ENCODE results near the gene CFAP52. TPM values are rescaled to one million over a fixed set of nuclear protein-coding genes. Genes with fewer than 3 reads are reported as not detected.
A peak's percentile ranks its signal among the peaks of the same experiment; 100 is the strongest.

CFAP52 gene
- total RNA-seq, 1 donor from 2014 or later, result 11.0 TPM

GRCh38 chr17:9676084-9676483 is 99.6 kb downstream of the CFAP52 start:
- Histone ChIP-seq H3K4me1 (no peaks in the 10 kb centered on the region), H3K27ac (no peak overlapping the region), H3K36me3 (no peaks in the 10 kb centered on the region), H3K4me3 (no peak overlapping the region), H3K27me3 (ENCODE audit: low read depth) (no peaks in the 10 kb centered on the region), H3K9me3 (peaks cover 11% of the 10 kb centered on the region)
- TF ChIP-seq, protein P1, sequence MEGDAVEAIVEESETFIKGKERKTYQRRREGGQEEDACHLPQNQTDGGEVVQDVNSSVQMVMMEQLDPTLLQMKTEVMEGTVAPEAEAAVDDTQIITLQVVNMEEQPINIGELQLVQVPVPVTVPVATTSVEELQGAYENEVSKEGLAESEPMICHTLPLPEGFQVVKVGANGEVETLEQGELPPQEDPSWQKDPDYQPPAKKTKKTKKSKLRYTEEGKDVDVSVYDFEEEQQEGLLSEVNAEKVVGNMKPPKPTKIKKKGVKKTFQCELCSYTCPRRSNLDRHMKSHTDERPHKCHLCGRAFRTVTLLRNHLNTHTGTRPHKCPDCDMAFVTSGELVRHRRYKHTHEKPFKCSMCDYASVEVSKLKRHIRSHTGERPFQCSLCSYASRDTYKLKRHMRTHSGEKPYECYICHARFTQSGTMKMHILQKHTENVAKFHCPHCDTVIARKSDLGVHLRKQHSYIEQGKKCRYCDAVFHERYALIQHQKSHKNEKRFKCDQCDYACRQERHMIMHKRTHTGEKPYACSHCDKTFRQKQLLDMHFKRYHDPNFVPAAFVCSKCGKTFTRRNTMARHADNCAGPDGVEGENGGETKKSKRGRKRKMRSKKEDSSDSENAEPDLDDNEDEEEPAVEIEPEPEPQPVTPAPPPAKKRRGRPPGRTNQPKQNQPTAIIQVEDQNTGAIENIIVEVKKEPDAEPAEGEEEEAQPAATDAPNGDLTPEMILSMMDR (IDR thresholded peaks at IDR 0.05), result peak; percentile 23
- intact Hi-C loops (cut with DNase I), result no loop called here
- no peak for DNase-seq
- ATAC-seq, result no peak

GRCh38 chr17:9676820-9677310 is 100.4 kb downstream of the CFAP52 start:
- no peaks in the 10 kb centered on the region for H3K27me3 ChIP-seq (ENCODE audit: low read depth)
- peaks cover 11% of the 10 kb centered on the region for H3K9me3 ChIP-seq
- no peak for ATAC-seq
- H3K4me3 ChIP-seq, result no peak overlapping the region
- TF ChIP-seq, protein P1 (IDR thresholded peaks at IDR 0.05), result no peak
- no peak overlapping the region for H3K27ac ChIP-seq
- no peak for DNase-seq
- intact Hi-C loops (cut with DNase I), result no loop called here
- H3K4me1 ChIP-seq, result no peaks in the 10 kb centered on the region
- peaks cover 3% of the 10 kb centered on the region for H3K36me3 ChIP-seq

- peaks cover 11% of the 10 kb centered on the region for H3K9me3 ChIP-seq
- H3K4me1 ChIP-seq, result no peaks in the 10 kb centered on the region
- DNase-seq (no peak), ATAC-seq (no peak)
- no peak overlapping the region for H3K27ac ChIP-seq
- intact Hi-C loops (cut with DNase I), result no loop called here
- TF ChIP-seq, protein P1 (IDR thresholded peaks at IDR 0.05), result no peak
- H3K27me3 ChIP-seq (ENCODE audit: low read depth), result no peaks in the 10 kb centered on the region
- H3K36me3 ChIP-seq, result peaks cover 8% of the 10 kb centered on the region
- H3K4me3 ChIP-seq, result no peak overlapping the region
Measured at GRCh38 chr17:9677411-9677810, 101.0 kb downstream of the CFAP52 start.

- intact Hi-C loops (cut with DNase I), result no loop called here
- Histone ChIP-seq H3K4me1 (no peaks in the 10 kb centered on the region), H3K36me3 (peaks cover 12% of the 10 kb centered on the region), H3K27me3 (ENCODE audit: low read depth) (no peaks in the 10 kb centered on the region), H3K9me3 (peaks cover 11% of the 10 kb centered on the region), H3K4me3 (no peak overlapping the region), H3K27ac (no peak overlapping the region)
- ATAC-seq (no peak), DNase-seq (no peak)
- TF ChIP-seq, protein P1 (IDR thresholded peaks at IDR 0.05), result no peak
Measured at GRCh38 chr17:9677896-9678295, 101.5 kb downstream of the CFAP52 start.

- Histone ChIP-seq H3K27me3 (ENCODE audit: low read depth) (no peaks in the 10 kb centered on the region), H3K36me3 (peaks cover 12% of the 10 kb centered on the region), H3K4me1 (no peaks in the 10 kb centered on the region), H3K4me3 (no peak overlapping the region), H3K9me3 (peaks cover 5% of the 10 kb centered on the region), H3K27ac (no peak overlapping the region)
- TF ChIP-seq, protein P1 (IDR thresholded peaks at IDR 0.05), result no peak
- DNase-seq (no peak), ATAC-seq (no peak)
- intact Hi-C loops (cut with DNase I), result no loop called here
Measured at GRCh38 chr17:9684955-9685621, 108.6 kb downstream of the CFAP52 start.

Other genes with a start within 250 kb of the CFAP52 start
- gene STX8, start 822 bp upstream of the CFAP52 start, total RNA-seq, result 57.8 TPM
- 6.8 TPM for gene USP43, start 68.9 kb downstream of the CFAP52 start, total RNA-seq
- gene DHRS7C, start 214.9 kb downstream of the CFAP52 start, total RNA-seq, result not detected
- not detected for gene GSG1L2, start 245.4 kb downstream of the CFAP52 start, total RNA-seq
- gene GLP2R, start 249.3 kb downstream of the CFAP52 start, total RNA-seq, result 3.4 TPM

Data from lower lobe of right lung (tissue), 2 donors.